Measurements from ENCODE around the gene BRWD1. TPM values are rescaled to one million over a fixed set of nuclear protein-coding genes. Genes with fewer than 3 reads are reported as not detected.
"Not testable (repeated sequence)": the region's sequence is repeated elsewhere in the genome, so short reads cannot be mapped to it uniquely, and the experiment has no call there.

BRWD1 gene
- total RNA-seq, 4 donors from 2014 or later = 55.6 to 183 (median 65.4) TPM

DNA sequence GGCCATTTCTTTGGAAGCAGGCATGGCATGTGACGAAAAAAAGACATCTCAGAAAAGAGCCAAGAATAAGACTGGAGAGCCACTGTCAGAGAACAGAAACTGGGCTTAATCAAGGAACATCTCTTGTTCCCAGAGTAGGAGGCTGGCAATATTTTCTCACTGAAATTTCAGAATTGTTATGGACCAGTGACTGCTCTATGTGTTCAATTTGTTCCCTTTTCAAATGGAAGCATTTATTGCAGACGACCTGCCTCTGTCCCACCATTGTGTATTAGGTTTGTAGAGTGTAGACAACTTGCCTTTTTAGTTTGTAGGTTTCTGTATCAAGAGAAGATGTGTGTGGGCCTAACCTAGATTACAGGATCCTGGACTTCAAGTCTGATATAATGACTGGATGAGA lies 148.9 kb downstream of the BRWD1 start:
- Histone ChIP-seq H3K27me3 (no peaks in the 10 kb centered on the region), H3K27ac (no peak overlapping the region), H3K9me3 (peaks cover 0 to 4% of the 10 kb centered on the region in 2 donors), H3K4me1 (no peaks in the 10 kb centered on the region), H3K36me3 (no peaks in the 10 kb centered on the region), H3K4me3 (no peak overlapping the region)
- TF ChIP-seq, protein P1, sequence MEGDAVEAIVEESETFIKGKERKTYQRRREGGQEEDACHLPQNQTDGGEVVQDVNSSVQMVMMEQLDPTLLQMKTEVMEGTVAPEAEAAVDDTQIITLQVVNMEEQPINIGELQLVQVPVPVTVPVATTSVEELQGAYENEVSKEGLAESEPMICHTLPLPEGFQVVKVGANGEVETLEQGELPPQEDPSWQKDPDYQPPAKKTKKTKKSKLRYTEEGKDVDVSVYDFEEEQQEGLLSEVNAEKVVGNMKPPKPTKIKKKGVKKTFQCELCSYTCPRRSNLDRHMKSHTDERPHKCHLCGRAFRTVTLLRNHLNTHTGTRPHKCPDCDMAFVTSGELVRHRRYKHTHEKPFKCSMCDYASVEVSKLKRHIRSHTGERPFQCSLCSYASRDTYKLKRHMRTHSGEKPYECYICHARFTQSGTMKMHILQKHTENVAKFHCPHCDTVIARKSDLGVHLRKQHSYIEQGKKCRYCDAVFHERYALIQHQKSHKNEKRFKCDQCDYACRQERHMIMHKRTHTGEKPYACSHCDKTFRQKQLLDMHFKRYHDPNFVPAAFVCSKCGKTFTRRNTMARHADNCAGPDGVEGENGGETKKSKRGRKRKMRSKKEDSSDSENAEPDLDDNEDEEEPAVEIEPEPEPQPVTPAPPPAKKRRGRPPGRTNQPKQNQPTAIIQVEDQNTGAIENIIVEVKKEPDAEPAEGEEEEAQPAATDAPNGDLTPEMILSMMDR (IDR thresholded peaks at IDR 0.05) = no peak
- no peak for TF ChIP-seq POLR2A (IDR thresholded peaks at IDR 0.05)
- no peak for DNase-seq
- intact Hi-C loops (cut with DNase I; ENCODE audit: low total_unique reads) = no loop called here

DNA sequence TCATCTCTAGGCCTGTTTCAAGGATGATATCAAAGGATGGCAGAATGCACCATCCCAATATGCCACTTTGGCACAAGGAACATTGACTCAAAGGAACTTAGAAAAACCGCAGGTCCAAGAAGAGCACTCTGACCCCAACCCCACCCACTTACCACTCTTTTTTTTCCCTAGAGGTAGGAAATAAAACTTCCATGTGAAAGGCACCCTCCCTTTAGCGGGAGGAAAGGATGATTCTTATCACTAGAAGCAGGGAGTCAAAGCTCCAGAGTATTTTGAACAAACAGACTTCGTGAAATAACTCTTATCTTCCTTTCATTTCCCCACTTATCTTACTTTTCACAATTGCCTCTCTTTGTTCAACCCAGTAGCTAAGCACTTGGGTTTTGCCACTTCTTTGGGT lies 152.4 kb downstream of the BRWD1 start:
- H3K9me3 ChIP-seq = peaks cover 0 to 4% of the 10 kb centered on the region in 2 donors
- H3K4me3 ChIP-seq = no peak overlapping the region
- TF ChIP-seq POLR2A (IDR thresholded peaks at IDR 0.05) = no peak
- TF ChIP-seq, protein P1 (IDR thresholded peaks at IDR 0.05) = no peak
- no peaks in the 10 kb centered on the region for H3K36me3 ChIP-seq
- intact Hi-C loops (cut with DNase I; ENCODE audit: low total_unique reads) = no loop called here
- H3K4me1 ChIP-seq = no peaks in the 10 kb centered on the region
- no peaks in the 10 kb centered on the region for H3K27me3 ChIP-seq
- no peak overlapping the region for H3K27ac ChIP-seq
- no peak for DNase-seq

DNA sequence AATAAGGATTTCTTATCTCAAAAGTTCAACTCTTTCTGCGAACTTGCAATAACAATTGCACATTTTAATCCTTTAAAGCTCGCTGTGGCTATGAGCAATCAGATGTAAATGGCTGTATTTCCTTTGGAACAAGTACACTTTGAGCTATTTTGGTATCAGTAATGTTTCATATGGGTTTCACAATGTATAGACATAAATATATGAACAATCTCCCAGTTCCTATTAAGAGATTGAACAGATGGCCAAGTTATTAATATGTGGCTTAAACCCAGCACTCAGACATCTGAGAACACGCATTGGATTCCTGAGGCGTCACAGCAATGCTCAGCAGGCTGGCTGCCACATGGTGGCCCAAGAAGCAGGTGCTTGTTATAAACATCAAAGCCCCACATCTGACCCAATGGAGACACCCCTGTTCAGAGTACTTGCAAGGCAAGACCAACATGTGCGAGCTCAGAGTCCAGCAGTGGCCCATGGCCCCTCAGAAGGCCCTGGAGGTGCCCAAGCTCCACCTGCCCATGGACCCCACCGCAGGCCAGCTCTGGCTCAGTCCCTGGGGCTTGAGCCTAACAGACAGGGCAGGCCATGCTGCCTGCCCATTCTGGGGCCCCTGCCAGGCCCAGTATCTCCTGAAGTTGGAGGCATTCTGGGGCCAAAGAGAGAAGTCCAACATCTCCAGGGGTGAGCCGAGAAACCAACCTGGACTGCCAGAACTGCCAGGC lies 153.9 kb downstream of the BRWD1 start:
- no peak for TF ChIP-seq POLR2A (IDR thresholded peaks at IDR 0.05)
- TF ChIP-seq, protein P1 (IDR thresholded peaks at IDR 0.05) = no peak
- Histone ChIP-seq H3K27me3 (no peaks in the 10 kb centered on the region), H3K36me3 (no peaks in the 10 kb centered on the region), H3K4me1 (no peaks in the 10 kb centered on the region), H3K4me3 (no peak overlapping the region), H3K9me3 (peaks cover 0 to 3% of the 10 kb centered on the region in 2 donors), H3K27ac (no peak overlapping the region)
- DNase-seq = no peak
- intact Hi-C loops (cut with DNase I; ENCODE audit: low total_unique reads) = no loop called here

DNA sequence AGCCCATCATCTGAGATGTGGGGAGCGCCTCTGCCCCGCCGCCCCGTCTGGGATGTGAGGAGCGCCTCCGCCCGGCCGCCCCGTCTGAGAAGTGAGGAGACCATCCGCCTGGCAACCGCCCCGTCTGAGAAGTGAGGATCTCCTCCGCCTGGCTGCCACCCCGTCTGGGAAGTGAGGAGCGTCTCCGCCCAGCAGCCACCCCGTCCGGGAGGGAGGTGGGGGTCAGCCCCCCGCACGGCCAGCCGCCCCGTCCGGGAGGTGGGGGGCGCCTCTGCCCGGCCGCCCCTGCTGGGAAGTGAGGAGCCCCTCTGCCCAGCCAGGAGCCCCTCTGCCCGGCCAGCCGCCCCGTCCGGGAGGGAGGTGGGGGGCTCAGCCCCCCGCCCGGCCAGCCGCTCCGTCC lies 156.2 kb downstream of the BRWD1 start:
- H3K27ac ChIP-seq; H3K36me3 ChIP-seq; H3K27me3 ChIP-seq; H3K4me3 ChIP-seq; H3K9me3 ChIP-seq; DNase-seq; intact Hi-C loops (cut with DNase I; ENCODE audit: low total_unique reads); H3K4me1 ChIP-seq: not testable (repeated sequence)

DNA sequence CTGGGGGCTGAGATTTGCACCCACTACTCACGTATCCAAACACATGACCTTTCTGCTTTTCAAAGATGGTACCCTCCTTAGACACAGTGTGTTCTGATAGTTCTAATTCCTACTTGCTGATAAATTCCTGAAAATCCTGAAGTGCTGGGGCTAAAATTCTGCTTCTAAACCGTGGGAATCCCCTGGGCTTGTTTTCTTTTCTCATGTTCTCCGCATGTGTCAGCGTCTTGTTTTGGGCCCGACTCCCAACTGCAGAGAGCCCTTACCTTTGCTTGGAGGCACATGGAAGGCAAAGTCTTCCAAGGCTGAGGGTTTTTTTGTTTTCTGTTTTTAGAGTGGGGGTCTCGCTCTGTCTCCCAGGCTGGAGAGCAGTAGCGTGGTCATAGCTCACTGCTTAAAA lies 157.4 kb downstream of the BRWD1 start:
- Histone ChIP-seq H3K27ac (no peak overlapping the region), H3K36me3 (no peaks in the 10 kb centered on the region), H3K4me1 (no peaks in the 10 kb centered on the region), H3K4me3 (no peak overlapping the region), H3K9me3 (no peaks in the 10 kb centered on the region), H3K27me3 (no peaks in the 10 kb centered on the region)
- TF ChIP-seq POLR2A (IDR thresholded peaks at IDR 0.05) = no peak
- TF ChIP-seq, protein P1 (IDR thresholded peaks at IDR 0.05) = no peak
- DNase-seq = no peak
- intact Hi-C loops (cut with DNase I; ENCODE audit: low total_unique reads) = no loop called here

All from uterus (tissue), 4 donors.